DOHH2 (cell line): Measurements from ENCODE around the gene NME3.
A peak's percentile ranks its signal among the peaks of the same experiment; 100 is the strongest.

Source experiments
- H3F3A ChIP-seq: fragments of 200-600 bp; sonication (generic), shearing (Covaris generic); 2 replicates; pipeline ENCODE4 v1.6.0; 2016; ENCODE audit warnings: antibody characterized with exemption, mild to moderate bottlenecking; ENCODE audit not compliant: control insufficient read depth, insufficient read depth
- H3K27ac ChIP-seq: fragments of 200-600 bp; sonication (generic); 2 replicates; pipeline ENCODE4 v1.5.1; 2014; ENCODE audit warnings: low read depth, mild to moderate bottlenecking, low read length, moderate library complexity
- H3K27me3 ChIP-seq: fragments of 200-600 bp; sonication (generic); 2 replicates; pipeline ENCODE4 v1.6.1; 2014; ENCODE audit warnings: mild to moderate bottlenecking, low read length, mixed read lengths; ENCODE audit not compliant: control insufficient read depth
- H3K36me3 ChIP-seq: fragments of 200-600 bp; sonication (generic); 2 replicates; pipeline ENCODE4 v1.6.1; 2014; ENCODE audit warnings: mild to moderate bottlenecking, low read length, moderate library complexity, mixed read lengths; ENCODE audit not compliant: control insufficient read depth
- H3K4me1 ChIP-seq: fragments of 200-600 bp; sonication (generic); 2 replicates; pipeline ENCODE4 v1.6.1; 2014; ENCODE audit warnings: mild to moderate bottlenecking, low read length, mixed read lengths; ENCODE audit not compliant: control insufficient read depth
- H3K4me2 ChIP-seq: fragments of 200-600 bp; sonication (generic); 2 replicates; pipeline ENCODE4 v1.6.0; 2014; ENCODE audit warnings: mild to moderate bottlenecking, low read length, moderate library complexity
- H3K4me3 ChIP-seq: fragments of 200-600 bp; sonication (generic); 2 replicates; pipeline ENCODE4 v1.5.1; 2014; ENCODE audit warnings: mild to moderate bottlenecking, low read length, mixed read lengths
- H3K79me2 ChIP-seq: fragments of 200-600 bp; sonication (generic); 2 replicates; pipeline ENCODE4 v1.6.1; 2014; ENCODE audit warnings: mild to moderate bottlenecking, low read length, mixed read lengths; ENCODE audit not compliant: control insufficient read depth
- H3K9me2 ChIP-seq: fragments of 200-600 bp; sonication (generic); replicated peaks from 2 replicates; pipeline ENCODE4 v1.6.1; 2014; ENCODE audit warnings: mild to moderate bottlenecking, low read length, mixed read lengths; ENCODE audit not compliant: control insufficient read depth
- H3K9me3 ChIP-seq: fragments of 200-600 bp; sonication (generic); 2 replicates; pipeline ENCODE4 v1.6.1; 2014; ENCODE audit warnings: antibody characterized with exemption, low read length, mixed read lengths; ENCODE audit not compliant: control insufficient read depth, insufficient read depth
- H4K20me1 ChIP-seq: fragments of 200-600 bp; sonication (generic); 2 replicates; pipeline ENCODE4 v1.6.0; 2014; ENCODE audit warnings: low read depth, mild to moderate bottlenecking, antibody characterized with exemption, low read length, moderate library complexity; ENCODE audit not compliant: control insufficient read depth, insufficient read depth
- EZH2phosphoT487 ChIP-seq: fragments of 200-600 bp; sonication (generic); IDR thresholded peaks from 2 replicates; pipeline ENCODE4 v1.6.1; 2017; ENCODE audit warnings: borderline replicate concordance, mild to moderate bottlenecking, antibody characterized with exemption, low read length, moderate library complexity, mixed read lengths
- TF ChIP-seq, protein P1 (sequence below): fragments of 200-600 bp; sonication (generic); IDR thresholded peaks from one replicate; pipeline ENCODE4 v1.5.1; 2014; ENCODE audit warnings: antibody characterized with exemption, mild to moderate bottlenecking, low read depth, low read length; ENCODE audit not compliant: poor library complexity, severe bottlenecking

Gene NME3

DNA sequence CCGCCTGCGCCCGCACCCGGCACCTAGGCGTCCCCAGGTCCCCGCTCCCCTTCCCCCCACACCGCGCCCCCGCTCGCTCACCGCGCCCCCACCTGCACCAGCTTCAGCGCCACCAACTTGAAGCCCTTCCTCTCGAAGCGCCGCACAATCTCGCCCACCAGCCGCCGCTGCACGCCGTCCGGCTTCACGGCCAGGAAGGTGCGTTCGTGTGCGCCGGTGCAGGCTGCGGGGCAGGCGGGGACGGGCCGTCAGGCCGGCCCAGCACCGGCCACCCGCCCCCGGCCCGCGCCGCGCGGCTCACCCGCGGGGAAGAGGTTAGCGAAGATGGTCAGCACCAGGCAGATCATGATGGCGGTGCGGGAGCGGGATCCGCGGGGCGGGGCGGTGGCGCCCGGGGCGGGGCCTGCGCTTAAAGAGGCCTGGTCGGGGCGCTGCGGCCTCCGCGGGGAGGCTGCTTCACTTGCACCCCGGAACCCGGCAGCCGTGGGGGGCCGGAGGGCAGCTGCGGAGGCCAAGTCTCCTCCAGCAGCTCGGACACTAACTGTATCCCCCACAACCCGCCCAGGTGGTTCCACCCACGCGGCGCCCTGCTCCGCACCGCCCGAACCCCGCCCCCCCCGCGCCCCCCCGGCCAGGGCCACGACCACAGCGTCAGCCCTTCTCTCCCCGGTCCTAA is at the start of gene NME3:
Gene NME3, minus strand, starts transcription at position 356 of the 676 bp plus-strand sequence. Its CDS starts 9 bp downstream, at position 347.
- H3K4me3 ChIP-seq = peak within 1 kb of the TSS; percentile 99
- H3K4me2 ChIP-seq = peak within 1 kb of the TSS; percentile 96
- H3K27ac ChIP-seq = peak within 1 kb of the TSS; percentile 83
- H3F3A ChIP-seq = peaks cover 18% of the 10 kb centered on the region
- no peaks in the 10 kb centered on the region for H3K27me3 ChIP-seq
- H3K4me1 ChIP-seq = peaks cover 23% of the 10 kb centered on the region
- TF ChIP-seq, protein P1, sequence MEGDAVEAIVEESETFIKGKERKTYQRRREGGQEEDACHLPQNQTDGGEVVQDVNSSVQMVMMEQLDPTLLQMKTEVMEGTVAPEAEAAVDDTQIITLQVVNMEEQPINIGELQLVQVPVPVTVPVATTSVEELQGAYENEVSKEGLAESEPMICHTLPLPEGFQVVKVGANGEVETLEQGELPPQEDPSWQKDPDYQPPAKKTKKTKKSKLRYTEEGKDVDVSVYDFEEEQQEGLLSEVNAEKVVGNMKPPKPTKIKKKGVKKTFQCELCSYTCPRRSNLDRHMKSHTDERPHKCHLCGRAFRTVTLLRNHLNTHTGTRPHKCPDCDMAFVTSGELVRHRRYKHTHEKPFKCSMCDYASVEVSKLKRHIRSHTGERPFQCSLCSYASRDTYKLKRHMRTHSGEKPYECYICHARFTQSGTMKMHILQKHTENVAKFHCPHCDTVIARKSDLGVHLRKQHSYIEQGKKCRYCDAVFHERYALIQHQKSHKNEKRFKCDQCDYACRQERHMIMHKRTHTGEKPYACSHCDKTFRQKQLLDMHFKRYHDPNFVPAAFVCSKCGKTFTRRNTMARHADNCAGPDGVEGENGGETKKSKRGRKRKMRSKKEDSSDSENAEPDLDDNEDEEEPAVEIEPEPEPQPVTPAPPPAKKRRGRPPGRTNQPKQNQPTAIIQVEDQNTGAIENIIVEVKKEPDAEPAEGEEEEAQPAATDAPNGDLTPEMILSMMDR = no peak
- no peak for TF ChIP-seq EZH2phosphoT487
- peaks cover 77% of the 10 kb centered on the region for H3K36me3 ChIP-seq
- H3K9me3 ChIP-seq = no peaks in the 10 kb centered on the region
- H3K9me2 ChIP-seq = no peaks in the 10 kb centered on the region
- peaks cover 53% of the 10 kb centered on the region for H3K79me2 ChIP-seq
- no peaks in the 10 kb centered on the region for H4K20me1 ChIP-seq

DNA sequence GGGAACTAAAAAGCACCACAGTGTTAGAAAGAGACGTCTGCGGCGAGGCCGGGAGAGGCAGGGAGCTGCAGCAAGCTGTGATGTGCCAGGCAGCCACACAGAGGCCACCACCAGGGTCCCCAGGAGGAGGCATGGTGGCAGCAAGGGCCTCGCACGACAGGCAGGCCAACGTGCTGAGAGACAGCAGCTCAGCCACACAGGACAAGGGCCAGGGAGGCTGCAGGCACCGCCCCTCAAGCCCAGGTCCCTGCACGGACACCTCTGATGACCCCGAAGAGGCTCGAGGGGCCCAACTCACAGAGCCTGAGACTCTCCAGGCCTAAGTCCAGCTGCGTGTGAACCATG is 49.6 kb upstream of the NME3 start:
- 0 out of 2 replicates have a peak, but pooled peaks cover 5% of the 10 kb centered on the region for H3F3A ChIP-seq
- peaks cover 7% of the 10 kb centered on the region for H3K4me1 ChIP-seq
- H3K4me2 ChIP-seq = no peak overlapping the region
- H3K36me3 ChIP-seq = no peaks in the 10 kb centered on the region
- TF ChIP-seq, protein P1 = no peak
- no peak for TF ChIP-seq EZH2phosphoT487
- H3K4me3 ChIP-seq = no peak overlapping the region
- H3K79me2 ChIP-seq = peaks cover 4% of the 10 kb centered on the region
- H3K9me3 ChIP-seq = no peaks in the 10 kb centered on the region
- H3K9me2 ChIP-seq = no peaks in the 10 kb centered on the region
- H4K20me1 ChIP-seq = no peaks in the 10 kb centered on the region
- H3K27me3 ChIP-seq = no peaks in the 10 kb centered on the region
- no peak overlapping the region for H3K27ac ChIP-seq

DNA sequence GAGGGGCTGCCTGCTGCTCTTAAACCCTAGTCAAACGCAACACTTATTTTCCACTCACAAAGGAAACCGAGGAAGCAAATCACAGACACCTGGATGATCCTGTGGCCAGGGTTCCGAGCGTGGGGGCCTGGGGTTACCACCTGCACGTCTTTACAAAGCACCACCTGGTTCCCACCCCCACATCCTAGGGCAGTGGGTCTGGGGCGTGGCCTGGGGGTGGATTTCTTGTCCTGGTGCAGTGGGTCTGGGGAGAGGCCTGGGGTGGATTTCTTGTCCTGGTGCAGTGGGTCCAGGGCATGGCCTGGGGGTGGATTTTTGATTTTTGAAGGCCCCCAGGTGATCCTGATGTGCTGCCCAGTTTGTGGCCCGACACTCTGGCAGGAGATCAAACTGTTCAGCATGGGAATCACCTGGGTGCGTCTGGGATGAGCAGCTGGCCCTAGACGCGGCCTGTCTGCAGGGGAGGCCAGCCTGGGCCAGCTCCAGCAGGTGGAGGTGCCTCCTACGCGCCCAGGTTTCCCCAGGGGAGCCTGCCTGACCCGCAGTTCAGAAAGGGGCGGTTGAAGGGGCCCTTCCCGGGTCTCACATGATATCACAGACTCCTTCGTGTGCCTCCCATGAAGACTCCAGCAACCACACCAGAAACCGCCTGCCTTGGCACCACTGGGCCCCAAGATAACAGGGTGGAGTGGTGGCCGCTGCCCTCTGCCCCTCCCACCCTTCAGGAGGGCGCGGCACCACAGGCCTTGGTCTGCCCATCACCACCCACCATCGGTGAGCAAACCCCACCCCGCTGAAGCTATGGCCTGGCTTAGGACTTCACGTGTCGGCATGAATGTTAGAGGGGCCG is 49.0 kb upstream of the NME3 start:
- no peaks in the 10 kb centered on the region for H3K36me3 ChIP-seq
- TF ChIP-seq, protein P1 = no peak
- TF ChIP-seq EZH2phosphoT487 = no peak
- H3K9me3 ChIP-seq = no peaks in the 10 kb centered on the region
- no peak overlapping the region for H3K4me2 ChIP-seq
- peaks cover 1% of the 10 kb centered on the region for H3K4me1 ChIP-seq
- H4K20me1 ChIP-seq = no peaks in the 10 kb centered on the region
- no peaks in the 10 kb centered on the region for H3K27me3 ChIP-seq
- no peak overlapping the region for H3K4me3 ChIP-seq
- H3F3A ChIP-seq = 0 out of 2 replicates have a peak, but pooled peaks cover 5% of the 10 kb centered on the region
- no peaks in the 10 kb centered on the region; the same call in 1 of the 2 replicates for H3K79me2 ChIP-seq
- no peaks in the 10 kb centered on the region for H3K9me2 ChIP-seq
- no peak overlapping the region for H3K27ac ChIP-seq
